Activated naive CD4-positive, alpha-beta T cell treated with anti-CD3 and anti-CD28 coated beads, Interleukin-2, amount 50 U/mL, for 16 hours (primary cell): ENCODE measurements around the gene TNFRSF14.
"Not testable (repeated sequence)": the region's sequence is repeated elsewhere in the genome, so short reads cannot be mapped to it uniquely, and the experiment has no call there.

Experiments
- DNase-seq: peaks from one replicate; pipeline ENCODE4 v3.0.0-alpha.2; 2020

Gene TNFRSF14

DNA sequence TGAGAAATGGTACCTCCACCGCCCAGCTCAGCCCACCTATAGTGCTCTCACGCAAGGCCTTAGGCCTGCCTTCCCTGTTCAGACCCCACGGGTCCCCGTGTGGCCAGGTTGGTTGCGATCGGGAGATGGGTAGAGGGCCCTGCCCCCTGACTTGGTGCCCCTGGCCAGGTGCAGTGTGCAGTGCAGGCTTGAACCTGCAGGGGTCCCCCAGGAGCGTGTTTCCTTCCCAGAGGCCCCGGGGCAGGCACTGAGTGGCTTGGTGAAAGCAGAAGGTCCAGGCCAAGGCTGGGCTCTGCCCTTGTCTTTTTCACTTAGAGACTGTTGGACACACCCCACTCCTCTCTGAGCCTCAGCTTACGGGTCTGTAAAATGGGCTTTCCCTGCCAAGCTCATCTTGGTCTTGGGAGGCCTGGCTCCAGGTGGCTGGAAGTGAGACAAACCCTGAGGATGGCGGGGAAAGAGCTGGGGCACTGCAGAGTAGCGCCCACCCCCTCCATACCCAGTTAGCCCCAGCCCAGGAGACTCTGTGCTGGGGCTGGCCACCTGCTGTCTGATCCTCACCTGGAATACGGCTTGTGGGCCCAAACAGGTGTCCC lies 16.8 kb upstream of the TNFRSF14 start:
- DNase-seq = peak; percentile 45

GRCh38 chr1:2540816-2541492 lies 15.2 kb upstream of the TNFRSF14 start:
- no peak for DNase-seq

GRCh38 chr1:2541619-2542245 lies 14.4 kb upstream of the TNFRSF14 start:
- DNase-seq = no peak

DNA sequence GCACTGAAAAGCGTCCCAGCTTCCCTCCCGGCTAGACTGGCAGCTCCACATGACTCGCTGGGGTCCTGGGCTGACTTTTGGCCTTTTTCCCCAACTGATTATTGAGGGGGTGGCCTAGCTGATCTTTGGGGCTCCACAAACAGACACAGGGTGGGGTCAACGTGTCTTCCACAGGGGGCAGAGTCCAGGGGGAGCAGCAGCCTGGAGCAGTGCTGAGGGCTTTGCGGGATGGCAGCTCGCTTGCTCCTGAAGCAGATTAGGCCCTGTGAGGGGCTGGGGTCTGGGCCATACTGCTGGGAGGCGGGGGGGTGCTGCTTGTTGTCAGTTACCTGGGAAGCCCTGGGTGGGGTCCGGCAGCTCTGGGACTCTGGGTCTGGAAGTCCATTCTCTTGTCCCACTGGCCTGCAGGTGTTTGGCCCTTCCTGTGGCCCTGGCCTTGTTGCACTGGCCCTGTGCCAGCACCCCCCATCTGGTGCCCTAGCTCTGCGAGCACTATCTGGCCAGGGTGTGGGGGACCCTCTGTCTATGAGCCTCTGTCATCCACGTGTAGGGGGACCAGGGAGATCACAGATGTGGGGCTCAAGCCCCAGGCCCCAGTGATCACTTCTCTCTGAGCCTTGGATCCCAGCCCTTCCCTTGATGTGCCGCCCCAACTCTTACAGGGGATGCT lies 13.8 kb upstream of the TNFRSF14 start:
- DNase-seq = no peak

- DNase-seq = peak; percentile 59
These were observed 12.6 kb upstream of the TNFRSF14 start for GRCh38 chr1:2543543-2544092.

GRCh38 chr1:2544093-2544874 lies 11.9 kb upstream of the TNFRSF14 start:
- DNase-seq = no peak

DNA sequence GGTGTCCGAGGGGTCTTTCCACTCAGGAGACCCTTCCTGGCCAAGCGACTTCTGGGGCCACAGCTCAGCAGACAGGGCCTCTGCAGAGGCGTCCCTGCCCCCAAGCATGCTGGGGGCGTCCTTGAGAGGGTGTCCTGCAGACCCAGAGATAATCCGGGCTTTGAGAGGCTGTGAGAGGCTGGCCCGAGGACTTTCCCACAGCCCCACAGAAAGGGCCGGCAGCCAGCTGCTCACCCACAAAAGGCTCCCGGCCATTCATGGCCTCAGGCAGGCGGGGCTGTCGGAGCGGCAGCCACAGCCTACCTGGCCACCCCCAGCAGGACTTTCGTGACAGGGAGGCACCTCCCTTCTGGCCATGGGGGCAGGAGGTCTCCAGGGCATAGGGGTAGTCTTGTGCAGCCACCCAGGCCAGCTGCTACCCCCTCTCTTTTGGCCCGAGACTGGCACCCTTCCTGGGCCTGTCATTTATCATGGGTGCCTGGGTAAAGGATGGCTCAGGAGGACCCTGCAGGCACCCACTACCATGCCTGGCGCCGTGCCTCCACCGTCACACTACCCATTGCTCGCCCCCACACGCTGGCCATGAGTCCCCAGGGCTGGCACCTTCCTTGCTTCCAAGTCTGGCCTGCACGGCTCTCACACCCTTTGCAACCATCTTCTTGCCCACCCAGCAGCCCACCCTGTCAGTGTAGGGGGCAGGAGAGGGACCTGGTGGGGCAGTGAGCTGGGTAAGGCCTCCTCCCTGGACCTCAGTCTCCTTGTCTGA lies 11.1 kb upstream of the TNFRSF14 start:
- no peak for DNase-seq

- DNase-seq = peak; percentile 86
These were observed 10.2 kb upstream of the TNFRSF14 start for GRCh38 chr1:2545754-2546514.

DNA sequence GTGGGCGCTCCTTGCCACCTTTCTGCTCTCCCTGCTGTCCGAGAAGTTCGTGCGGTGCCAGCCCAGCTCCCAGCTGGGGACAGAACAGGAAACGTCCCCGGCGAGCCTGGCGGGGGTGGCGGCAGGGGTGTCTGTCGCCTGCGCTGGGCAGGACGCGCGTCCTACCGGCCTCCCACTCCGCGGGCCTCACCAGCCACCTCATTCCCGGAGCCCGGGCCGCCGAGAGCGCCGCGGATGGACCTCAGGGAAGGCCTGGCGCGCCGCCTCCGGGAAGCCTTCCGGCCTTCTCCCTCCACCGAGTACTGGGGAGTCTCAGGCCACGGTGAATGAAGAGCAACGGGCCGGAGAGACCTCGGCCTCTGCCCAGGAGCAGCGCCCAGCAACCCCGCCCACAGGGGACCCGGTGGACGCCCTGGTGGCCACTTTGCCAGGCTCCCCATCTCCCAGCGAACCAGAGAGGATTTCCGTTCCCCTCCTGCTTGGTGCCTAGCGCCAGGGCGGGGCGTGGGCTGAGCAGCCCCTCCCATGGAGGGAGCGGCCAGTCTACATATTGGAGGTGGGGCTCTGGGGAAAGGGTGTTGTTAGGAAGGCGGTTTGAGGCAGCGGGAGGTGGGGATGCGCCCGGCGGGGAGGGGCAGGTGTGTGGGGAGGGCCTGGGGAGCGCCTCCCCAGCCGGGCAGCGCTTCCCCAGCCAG lies 9.5 kb upstream of the TNFRSF14 start:
- peak; percentile 75 for DNase-seq

- DNase-seq = peak; percentile 40
These were observed 8.7 kb upstream of the TNFRSF14 start for GRCh38 chr1:2547210-2548067.

GRCh38 chr1:2548068-2548589 lies 8.0 kb upstream of the TNFRSF14 start:
- DNase-seq = peak; percentile 83

GRCh38 chr1:2549367-2550029 lies 6.7 kb upstream of the TNFRSF14 start:
- not testable (repeated sequence) for DNase-seq

DNA sequence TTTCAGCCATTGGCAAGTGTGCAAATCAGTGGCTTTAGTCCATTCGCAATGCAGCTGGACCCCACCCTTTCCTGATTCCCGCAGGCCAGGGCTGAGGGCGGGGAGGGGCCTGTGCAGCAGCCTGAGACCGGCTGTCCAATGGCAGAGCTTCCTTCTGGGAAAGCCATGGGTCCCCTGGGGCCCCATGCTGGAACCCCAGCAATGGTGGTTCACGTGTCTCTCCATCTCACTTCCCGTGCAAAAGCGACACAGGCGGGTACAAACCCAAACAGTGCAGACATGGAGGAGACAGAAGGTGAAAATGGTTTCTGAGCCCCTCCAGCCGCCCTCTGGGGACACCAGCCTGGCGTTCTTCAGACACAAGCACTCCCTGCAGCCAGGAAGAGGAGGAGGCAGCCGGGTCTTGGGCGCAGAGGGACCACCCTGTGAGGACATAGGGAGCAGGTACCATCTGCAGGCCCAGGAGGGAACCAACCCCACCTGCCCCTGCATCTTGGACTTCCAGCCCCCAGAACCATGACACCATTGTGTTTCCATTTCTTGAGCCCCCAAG lies 5.8 kb upstream of the TNFRSF14 start:
- DNase-seq = not testable (repeated sequence)

DNA sequence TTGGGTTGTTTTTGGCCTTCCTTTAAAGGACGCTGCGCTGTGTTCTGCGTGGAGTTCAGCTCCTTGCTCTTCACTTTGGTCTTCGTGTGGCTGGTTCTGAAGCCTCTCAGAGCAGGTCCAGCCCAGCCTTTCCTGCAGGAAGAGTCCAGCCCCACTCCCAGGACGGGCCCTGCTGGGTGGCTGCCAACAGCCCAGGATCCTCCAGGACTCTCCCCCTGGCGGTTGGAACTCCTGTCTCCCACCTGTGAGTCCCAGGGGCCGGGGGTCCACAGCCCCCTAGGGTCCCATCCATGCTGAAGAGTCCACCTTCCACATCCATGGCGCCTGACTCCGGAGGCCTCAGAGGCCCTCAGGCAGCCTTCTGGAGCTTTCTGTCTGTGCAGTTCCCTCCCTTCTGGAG lies 4.6 kb upstream of the TNFRSF14 start:
- not testable (repeated sequence) for DNase-seq

- no peak for DNase-seq
These were observed 4.0 kb upstream of the TNFRSF14 start for GRCh38 chr1:2552189-2552588.

DNA sequence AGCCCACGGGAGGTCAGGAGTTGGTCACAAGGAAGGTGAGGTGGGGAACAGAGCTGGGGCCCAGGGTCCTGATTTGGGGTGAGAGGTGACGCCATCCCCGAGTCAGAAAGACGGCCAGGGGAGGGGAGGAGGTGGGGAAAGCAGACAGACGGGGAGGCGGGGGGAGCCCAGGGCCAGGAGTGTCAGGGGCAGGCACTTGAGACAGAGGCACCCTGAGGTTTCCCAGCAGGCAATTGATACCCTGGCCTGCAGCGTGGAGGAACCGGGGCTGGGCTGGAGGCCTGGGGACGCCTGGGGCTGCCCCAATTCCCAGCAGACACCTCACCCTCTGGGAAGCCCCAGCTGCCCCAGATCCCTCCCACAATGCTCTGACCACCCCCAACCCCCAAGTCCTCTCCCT lies 3.1 kb upstream of the TNFRSF14 start:
- DNase-seq = not testable (repeated sequence)

DNA sequence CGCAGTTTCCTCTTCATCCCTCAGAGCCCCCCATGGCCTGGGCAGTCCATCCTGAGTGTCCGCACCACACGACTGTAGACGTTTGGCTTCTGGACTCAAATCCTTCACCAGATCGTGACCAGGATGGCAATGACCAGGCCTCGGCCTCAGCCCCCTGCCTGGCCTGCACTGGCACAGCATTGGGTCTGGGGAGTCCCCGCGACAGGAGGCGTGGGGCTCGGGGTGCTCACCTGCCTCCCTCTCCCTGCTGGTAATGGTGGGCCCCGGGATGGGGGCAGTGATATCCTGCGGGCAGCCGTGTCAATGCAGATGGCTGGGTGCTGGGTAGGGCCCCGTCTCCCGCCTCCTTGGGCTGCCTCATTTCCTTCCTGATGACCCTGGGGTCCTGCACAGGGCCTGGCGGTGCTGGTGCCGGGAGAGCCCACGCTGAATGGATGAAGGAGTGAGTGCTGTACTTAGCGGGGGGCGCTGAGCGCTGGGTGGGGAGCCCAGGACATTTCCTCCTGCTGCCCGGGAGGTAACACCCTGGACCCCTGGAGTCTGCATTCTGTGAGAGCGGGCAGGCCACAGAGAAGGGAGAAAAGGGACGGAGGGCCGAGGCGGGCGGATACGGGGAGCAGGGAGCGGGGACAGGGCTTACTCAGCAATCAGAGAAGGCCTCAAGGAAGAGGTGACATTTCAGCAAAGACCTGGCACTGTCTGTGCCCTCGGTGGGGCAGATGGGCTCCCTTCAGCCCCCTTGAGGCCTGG lies 2.1 kb upstream of the TNFRSF14 start:
- DNase-seq = no peak
